Heart right ventricle (tissue), 16 donors: ENCODE data around the gene PRMT7. TPM values are rescaled to one million over a fixed set of nuclear protein-coding genes. Genes with fewer than 3 reads are reported as not detected.
A peak's percentile ranks its signal among the peaks of the same experiment; 100 is the strongest.

Experiments used
- ATAC-seq, 8 donors: fragments of 200-7000 bp; cut with Tn5 transposase; one replicate each; pipeline ENCODE4 v1.9.1; 2020; ENCODE audit warnings: mild to moderate bottlenecking in 8 of 8, moderate library complexity in 8 of 8, moderate number of reproducible peaks in 1 of 8
- DNase-seq, 2 donors: peaks; one replicate each; pipeline ENCODE4 v3.0.0-alpha.2; 2020
- H3K27ac ChIP-seq, 10 donors: fragments of 200-600 bp; sonication (generic) in 2 of 10; one replicate each; pipeline versions ENCODE4 v1.5.0 to v1.8.0; 2020 to 2022; ENCODE audit warnings: mild to moderate bottlenecking in 3 of 10
- H3K27me3 ChIP-seq, 7 donors: fragments of 200-600 bp; one replicate each; pipeline ENCODE4 v1.8.0; 2021 to 2022; ENCODE audit warnings: mild to moderate bottlenecking in 2 of 7
- H3K36me3 ChIP-seq, 9 donors: fragments of 200-600 bp; sonication (generic) in 1 of 9; one replicate each; pipeline versions ENCODE4 v1.5.0 to v1.8.0; 2020 to 2022; ENCODE audit warnings: mild to moderate bottlenecking in 2 of 9
- H3K4me1 ChIP-seq, 9 donors: fragments of 200-600 bp; sonication (generic) in 1 of 9; one replicate each; pipeline versions ENCODE4 v1.5.0 to v1.8.0; 2020 to 2022; ENCODE audit warnings: mild to moderate bottlenecking in 4 of 9
- H3K4me3 ChIP-seq, 10 donors: fragments of 200-600 bp; sonication (generic) in 2 of 10; one replicate each; pipeline versions ENCODE4 v1.5.0 to v1.8.0; 2020 to 2022; ENCODE audit warnings: mild to moderate bottlenecking in 7 of 10, moderate library complexity in 2 of 10
- H3K9me3 ChIP-seq, 11 donors: fragments of 200-600 bp in 10 of 11; sonication (generic) in 2 of 11; one replicate each; pipeline versions ENCODE4 v1.5.0 to v1.8.0; 2013 to 2022; ENCODE audit warnings: mild to moderate bottlenecking in 2 of 11, control low read depth in 1 of 11, moderate library complexity in 1 of 11
- CTCF ChIP-seq, 9 donors: fragments of 200-600 bp; sonication (generic) in 2 of 9; IDR thresholded peaks; one replicate each; pipeline versions ENCODE4 v1.5.0 to v1.8.0; 2021 to 2022; ENCODE audit warnings: antibody characterized with exemption in 9 of 9, mild to moderate bottlenecking in 5 of 9, moderate library complexity in 1 of 9
- WGBS, 2 donors: extraction: QIAGEN DNeasy Blood & Tissue Kit; methylation state at CpG; one replicate each; pipeline ENCODE4 v1.1.7; 2013; ENCODE audit warnings: inconsistent platforms in 1 of 2; 5-methylcytosine and 5-hydroxymethylcytosine counted together
- intact Hi-C, 10 donors: fragments of 100-400 bp; cut with DNase I; formaldehyde crosslinking; loops; one replicate each; pipeline versions ENCODE4 v1.11.1 to v1.14.2; 2022
- polyA plus RNA-seq, 2 donors: library from polyadenylated mRNA; stranded (reverse); fragments of 200-250 nt; gene quantifications; one replicate each; pipeline ENCODE4 v1.2.3, GENCODE V29; 2013
- total RNA-seq, 10 donors: library from RNA; stranded (reverse); fragmentation: NEBNext Ultra II Directional in 3 of 10; extraction: Animal tissue kit (Norgen Biotek cat#: 25700) in 3 of 10; gene quantifications; one replicate each; pipeline versions ENCODE4 v1.2.1 to v1.2.4, GENCODE V29; 2021 to 2023
- donor health status: Arrhythmogenic right ventricular cardiomyopathy.
- donor health status: ischemic (EF 13 %, LVEDD 7.1; RV severe dilation, severe dysfunction).
- donor health status: healthy with polysubstance abuse.
- donor health status: DM: no; HTN: yes; CAD: no.
- donor health status: DM: no; HTN: no; CAD: no.
- donor health status: ischemic (EF 25% LVEDD 6.9; RV normal size, moderate dysfunction).
- donor health status: ischemic (EF 25% LVEDD 5.7; RV mildly dilated, moderate dysfunction).
- donor health status: healthy.
- donor health status: DM: yes; HTN: yes; CAD: no.
- donor health status: Ischemic cardiomyopathy.
- donor health status: ischemic (EF 35%, LVEDD 5.7; RV mildly dilated, moderate dysfunction).
- donor health status: nonischemic (EF 11% LVEDD 7.7; RV severe dilation, severe dysfunction).
- donor health status: DM: yes; HTN: yes; CAD: no.
- donor health status: PGD.
- donor health status: ischemic (EF 29% LVEDD 5.4; RV normal size, mild dysfunction).
- donor health status: nonischemic (EF 23%, LVEDD 6.1; RV moderate dilation, normal function).

The PRMT7 gene
- total and polyA plus RNA-seq, 12 donors: 18.1 to 57.8 (median 30.7) TPM

- no peaks in the 10 kb centered on the region for H3K9me3 ChIP-seq
- no peak overlapping the region for H3K4me3 ChIP-seq
- no peak for TF ChIP-seq CTCF (IDR thresholded peaks at IDR 0.05)
- no peak for DNase-seq
- peaks cover 16 to 81% (median 62%) of the 10 kb centered on the region in 9 donors for H3K4me1 ChIP-seq
- peaks cover 0 to 47% (median 2%) of the 10 kb centered on the region in 9 donors for H3K36me3 ChIP-seq
- ATAC-seq: no peak
- H3K27ac ChIP-seq: peak overlapping the region; percentile 1 to 88 (median 81)
- H3K27me3 ChIP-seq: no peaks in the 10 kb centered on the region
- intact Hi-C loops: no loop called here
- WGBS, 2 donors: 76 to 96% methylated on average over 4 of the region's 4 CpGs
Measured at GRCh38 chr16:68282064-68282452, 28.8 kb upstream of the PRMT7 start.

- TF ChIP-seq CTCF (IDR thresholded peaks at IDR 0.05): no peak
- DNase-seq (no peak), ATAC-seq (no peak)
- peaks cover 28 to 94% (median 74%) of the 10 kb centered on the region in 9 donors for H3K4me1 ChIP-seq
- peaks cover 0 to 45% (median 2%) of the 10 kb centered on the region in 9 donors for H3K36me3 ChIP-seq
- no peak overlapping the region for H3K4me3 ChIP-seq
- H3K27ac ChIP-seq: peak overlapping the region; percentile 67 to 88 (median 81)
- no peaks in the 10 kb centered on the region for H3K27me3 ChIP-seq
- H3K9me3 ChIP-seq: no peaks in the 10 kb centered on the region
- intact Hi-C loops: no loop called here
- WGBS, 2 donors: 66 to 71% methylated on average over 5 of the region's 5 CpGs
Measured at GRCh38 chr16:68283346-68283745, 27.5 kb upstream of the PRMT7 start.

- peaks cover 0 to 45% (median 2%) of the 10 kb centered on the region in 9 donors for H3K36me3 ChIP-seq
Measured at GRCh38 chr16:68283801-68284598, 26.8 kb upstream of the PRMT7 start.

More at GRCh38 chr16:68283801-68284598, 26.8 kb upstream of the PRMT7 start:
- peak; percentile 18 to 81 (median 64) for ATAC-seq
- intact Hi-C loops: loop anchor here in 1 of 10 donors (2.0 kb wide), 1 partner anchor 19 kb away; the partner anchor contains the start of gene SLC7A6
- H3K27me3 ChIP-seq: no peaks in the 10 kb centered on the region
- no peaks in the 10 kb centered on the region for H3K9me3 ChIP-seq
- WGBS, 2 donors: 44 to 54% methylated on average over 9 of the region's 9 CpGs
- DNase-seq: no peak
- peak overlapping the region; percentile 67 to 88 (median 81) for H3K27ac ChIP-seq
- H3K4me1 ChIP-seq: peaks cover 32 to 100% (median 81%) of the 10 kb centered on the region in 9 donors
- peak overlapping the region in 1 of 10 donors; percentile 12 for H3K4me3 ChIP-seq
- no peak for TF ChIP-seq CTCF (IDR thresholded peaks at IDR 0.05)
